WTC11 (cell line): ENCODE results near the gene PI4K2A.
"Not testable (repeated sequence)": the region's sequence is repeated elsewhere in the genome, so short reads cannot be mapped to it uniquely, and the experiment has no call there.

ENCODE experiments used
- CTCF ChIP-seq: fragments of 200-600 bp; IDR thresholded peaks from 2 replicates; pipeline ENCODE4 v1.8.0; 2022; ENCODE audit warnings: antibody characterized with exemption
- FOXJ3 ChIP-seq: sonication (generic); formaldehyde crosslinking; IDR thresholded peaks from 2 replicates; pipeline ENCODE4 v1.9.0; 2021; ENCODE audit warnings: missing genetic modification reagents, mild to moderate bottlenecking, borderline replicate concordance
- ZNF138 ChIP-seq: sonication (generic); formaldehyde crosslinking; conservative IDR thresholded peaks from 2 replicates; pipeline ENCODE4 v1.8.1; 2022; ENCODE audit warnings: mild to moderate bottlenecking, moderate library complexity, missing genetic modification reagents

DNA sequence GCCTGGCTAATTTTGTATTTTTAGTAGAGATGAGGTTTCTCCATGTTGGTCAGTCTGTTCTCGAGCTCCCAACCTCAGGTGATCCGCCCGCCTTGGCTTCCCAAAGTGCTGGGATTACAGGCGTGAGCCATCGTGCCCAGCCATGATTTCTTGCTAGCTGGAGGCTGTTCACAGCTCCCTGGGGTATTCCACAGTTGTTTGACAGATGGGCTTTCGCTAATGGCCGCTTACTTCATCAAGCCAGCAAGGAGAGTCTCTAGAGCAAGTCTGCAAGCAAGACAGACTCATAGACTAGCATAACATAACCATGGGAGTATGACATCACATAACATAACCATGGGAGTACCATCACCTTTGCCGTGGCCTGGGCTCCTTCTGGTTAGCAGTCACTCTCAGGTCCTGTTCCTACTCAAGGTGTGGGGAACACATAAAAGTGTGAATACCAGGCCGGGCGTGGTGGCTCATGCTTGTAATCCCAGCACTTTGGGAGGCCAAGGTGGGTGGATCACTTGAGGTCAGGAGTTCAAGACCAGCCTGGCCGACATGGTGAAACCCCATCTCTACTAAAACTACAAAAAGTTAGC lies 57.7 kb downstream of the PI4K2A start:
- not testable (repeated sequence) for TF ChIP-seq ZNF138 (CRISPR knock-in tag); FOXJ3; CTCF
